ENCODE measurements around the gene HTR5A. TPM values are rescaled to one million over a fixed set of nuclear protein-coding genes. Genes with fewer than 3 reads are reported as not detected.

HTR5A gene
- polyA plus RNA-seq, 1 of the 3 experiments (the other 2 are of a cell fraction): not detected

DNA sequence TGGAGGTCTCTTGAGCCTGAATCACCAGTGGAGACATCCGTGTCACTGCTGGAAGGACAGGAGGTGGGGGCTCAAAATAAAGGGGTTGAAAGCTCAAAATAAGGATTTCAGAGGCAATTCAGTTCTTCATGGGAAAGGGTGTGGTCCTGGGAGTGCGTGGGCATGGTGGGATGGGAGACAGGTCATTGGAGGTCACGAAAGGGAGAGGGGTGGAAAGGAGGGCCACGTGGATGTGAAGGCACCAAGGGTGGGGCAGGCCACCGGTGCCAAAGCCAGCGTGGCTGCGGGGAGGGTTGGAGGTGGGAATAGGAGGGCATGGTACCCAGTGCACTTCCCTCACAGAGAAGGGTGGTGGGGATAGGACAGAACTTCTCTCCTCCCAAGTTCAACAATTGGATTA, 59.7 kb downstream of the HTR5A start:
- DNase-seq: no peak
- no peaks in the 10 kb centered on the region for H3K4me1 ChIP-seq (ENCODE audit: control insufficient read depth in 1 of 2, insufficient read depth in 2 of 2, low read depth in 1 of 2, low read length in 1 of 2)
- H3K4me2 ChIP-seq: no peak overlapping the region
- no peak overlapping the region for H3K4me3 ChIP-seq (ENCODE audit: low read depth in 2 of 2, low read length in 1 of 2)
- no peaks in the 10 kb centered on the region for H3K79me2 ChIP-seq (ENCODE audit: insufficient read depth)
- H3F3A ChIP-seq (replicated peaks; ENCODE audit: insufficient read depth): no peaks in the 10 kb centered on the region
- H2AFZ ChIP-seq (ENCODE audit: low read depth): no peak overlapping the region
- H3K9ac ChIP-seq: no peak overlapping the region
- no peaks in the 10 kb centered on the region for H3K9me2 ChIP-seq
- no peaks in the 10 kb centered on the region for H4K20me1 ChIP-seq (ENCODE audit: insufficient read depth)
- POLR2A ChIA-PET: no interaction called here
- no peak overlapping the region for H3K27ac ChIP-seq (ENCODE audit: low read depth in 2 of 2, low read length in 1 of 2)
- CTCF ChIA-PET: no interaction called here
- TF ChIP-seq RXRA (IDR thresholded peaks at IDR 0.05; ENCODE audit: borderline replicate concordance, low read depth): no peak
- no peak for TF ChIP-seq SIN3A (IDR thresholded peaks at IDR 0.05; ENCODE audit: borderline replicate concordance, low read depth, low read length)
- TF ChIP-seq MEF2A (IDR thresholded peaks at IDR 0.05; ENCODE audit: borderline replicate concordance, low read depth): no peak
- TF ChIP-seq POLR2AphosphoS5 (IDR thresholded peaks at IDR 0.05; ENCODE audit: low read depth, low read length): no peak
- TF ChIP-seq JUND (IDR thresholded peaks at IDR 0.05): no peak
- no peak for TF ChIP-seq ELF1 (IDR thresholded peaks at IDR 0.05)
- TF ChIP-seq REST (IDR thresholded peaks at IDR 0.05; ENCODE audit: low read depth, low read length): no peak
- TF ChIP-seq TAF1 (IDR thresholded peaks at IDR 0.05; ENCODE audit: borderline replicate concordance, low read depth, low read length): no peak
- no peak for TF ChIP-seq FOXJ3 (CRISPR knock-in tag; IDR thresholded peaks at IDR 0.05)
- no peak for TF ChIP-seq USF1 (IDR thresholded peaks at IDR 0.05; ENCODE audit: borderline replicate concordance, low read depth)
- TF ChIP-seq, protein P1, sequence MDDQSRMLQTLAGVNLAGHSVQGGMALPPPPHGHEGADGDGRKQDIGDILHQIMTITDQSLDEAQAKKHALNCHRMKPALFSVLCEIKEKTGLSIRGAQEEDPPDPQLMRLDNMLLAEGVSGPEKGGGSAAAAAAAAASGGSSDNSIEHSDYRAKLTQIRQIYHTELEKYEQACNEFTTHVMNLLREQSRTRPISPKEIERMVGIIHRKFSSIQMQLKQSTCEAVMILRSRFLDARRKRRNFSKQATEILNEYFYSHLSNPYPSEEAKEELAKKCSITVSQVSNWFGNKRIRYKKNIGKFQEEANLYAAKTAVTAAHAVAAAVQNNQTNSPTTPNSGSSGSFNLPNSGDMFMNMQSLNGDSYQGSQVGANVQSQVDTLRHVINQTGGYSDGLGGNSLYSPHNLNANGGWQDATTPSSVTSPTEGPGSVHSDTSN (IDR thresholded peaks at IDR 0.05): no peak
- TF ChIP-seq YY1 (IDR thresholded peaks at IDR 0.05; ENCODE audit: low read depth): no peak
- TF ChIP-seq NRF1 (IDR thresholded peaks at IDR 0.05; ENCODE audit: low read depth, low read length): no peak
- no peak for TF ChIP-seq NFIC (IDR thresholded peaks at IDR 0.05; ENCODE audit: borderline replicate concordance)
- no peak for TF ChIP-seq EZH2phosphoT487 (IDR thresholded peaks at IDR 0.05; ENCODE audit: borderline replicate concordance, low read depth)
- no peak for TF ChIP-seq USF2 (IDR thresholded peaks at IDR 0.05; ENCODE audit: borderline replicate concordance, low read depth, low read length)
- H3K27me3 ChIP-seq (ENCODE audit: insufficient read depth): peaks cover 16% of the 10 kb centered on the region; the same call in 1 of the 2 replicates
- H3K9me3 ChIP-seq: no peaks in the 10 kb centered on the region; the same call in 1 of the 2 replicates
- H3K36me3 ChIP-seq (replicated peaks in 1 of 2; ENCODE audit: control insufficient read depth in 1 of 2, insufficient read depth in 2 of 2, low read length in 1 of 2): no peaks in the 10 kb centered on the region
- 6% methylated on average over 7 of the region's 7 CpGs for WGBS (ENCODE audit: low lambda C conversion rate)

Data from SK-N-SH (cell line).